Stromal cell of bone marrow (primary cell): ENCODE results near the gene ZBED1.
A peak's percentile ranks its signal among the peaks of the same experiment; 100 is the strongest.
"Not testable (repeated sequence)": the region's sequence is repeated elsewhere in the genome, so short reads cannot be mapped to it uniquely, and the experiment has no call there.

Source experiments
- DNase-seq: peaks from one replicate; pipeline ENCODE4 v3.0.0-alpha.2; 2012; ENCODE audit warnings: low read depth

ZBED1 gene

GRCh38 chrX:2456091-2456490 is 44.7 kb downstream of the ZBED1 start:
- not testable (repeated sequence) for DNase-seq

- DNase-seq, result not testable (repeated sequence)
Measured at GRCh38 chrX:2454620-2455019, 46.2 kb downstream of the ZBED1 start.

- no peak for DNase-seq
Measured at GRCh38 chrX:2452799-2453198, 48.0 kb downstream of the ZBED1 start.

GRCh38 chrX:2452317-2452784 is 48.4 kb downstream of the ZBED1 start:
- DNase-seq, result no peak

- peak; percentile 14 for DNase-seq
Measured at GRCh38 chrX:2451501-2452316, 49.1 kb downstream of the ZBED1 start.

GRCh38 chrX:2450681-2451080 is 50.1 kb downstream of the ZBED1 start:
- DNase-seq, result no peak

GRCh38 chrX:2449135-2449886 is 51.5 kb downstream of the ZBED1 start:
- DNase-seq, result no peak

- DNase-seq, result no peak
Measured at GRCh38 chrX:2447484-2447883, 53.3 kb downstream of the ZBED1 start.

GRCh38 chrX:2446815-2447214 is 54.0 kb downstream of the ZBED1 start:
- DNase-seq, result no peak

- DNase-seq, result no peak
Measured at GRCh38 chrX:2445662-2446623, 54.8 kb downstream of the ZBED1 start.

GRCh38 chrX:2442694-2443093 is 58.1 kb downstream of the ZBED1 start:
- no peak for DNase-seq

GRCh38 chrX:2441466-2441865 is 59.3 kb downstream of the ZBED1 start:
- no peak for DNase-seq

GRCh38 chrX:2439613-2440012 is 61.2 kb downstream of the ZBED1 start:
- no peak for DNase-seq
